GM20000 (cell line): ENCODE results near the gene APOBEC3H.

ENCODE experiments used
- DNase-seq: peaks from one replicate; pipeline ENCODE4 v3.0.0; 2012; ENCODE audit warnings: low spot score
- TF ChIP-seq, protein P1 (sequence below): IDR thresholded peaks from 2 replicates; pipeline ENCODE4 v1.5.1; 2012; ENCODE audit warnings: mild to moderate bottlenecking, control low read depth; ENCODE audit errors: extremely low read depth, missing control alignments

APOBEC3H gene

DNA sequence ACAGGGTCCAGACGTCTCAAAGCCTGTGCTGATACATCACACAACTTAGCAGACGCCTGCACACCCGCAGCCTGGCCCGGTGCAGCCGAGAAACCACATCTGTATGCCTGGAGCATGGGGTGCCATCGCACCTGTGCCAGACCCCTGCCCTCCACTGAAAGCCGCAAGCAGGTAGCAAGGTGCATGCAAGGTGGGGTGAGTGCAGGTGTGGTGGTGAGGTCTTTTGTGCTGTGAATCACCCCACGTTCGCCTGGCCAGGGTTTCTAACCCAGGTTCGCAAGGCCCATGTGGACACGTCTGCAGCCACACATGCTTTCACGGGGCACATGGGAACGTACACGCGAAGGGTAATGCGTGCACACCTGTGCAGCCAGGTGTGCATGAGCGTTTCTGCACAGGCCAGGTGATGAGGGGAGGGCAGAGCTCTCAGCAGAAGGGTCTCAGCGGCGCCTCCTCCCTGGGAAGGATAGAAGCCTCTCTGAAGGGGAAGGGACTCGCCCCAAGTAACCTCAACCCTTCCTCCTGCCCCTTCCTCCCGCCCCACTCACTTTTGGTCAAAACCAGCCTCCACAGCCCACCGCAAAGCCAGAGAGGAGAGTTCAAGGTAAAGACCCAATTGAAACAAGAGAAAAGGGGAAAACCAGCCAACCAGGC lies 36.0 kb downstream of the APOBEC3H start:
- DNase-seq, result no peak
- TF ChIP-seq, protein P1, sequence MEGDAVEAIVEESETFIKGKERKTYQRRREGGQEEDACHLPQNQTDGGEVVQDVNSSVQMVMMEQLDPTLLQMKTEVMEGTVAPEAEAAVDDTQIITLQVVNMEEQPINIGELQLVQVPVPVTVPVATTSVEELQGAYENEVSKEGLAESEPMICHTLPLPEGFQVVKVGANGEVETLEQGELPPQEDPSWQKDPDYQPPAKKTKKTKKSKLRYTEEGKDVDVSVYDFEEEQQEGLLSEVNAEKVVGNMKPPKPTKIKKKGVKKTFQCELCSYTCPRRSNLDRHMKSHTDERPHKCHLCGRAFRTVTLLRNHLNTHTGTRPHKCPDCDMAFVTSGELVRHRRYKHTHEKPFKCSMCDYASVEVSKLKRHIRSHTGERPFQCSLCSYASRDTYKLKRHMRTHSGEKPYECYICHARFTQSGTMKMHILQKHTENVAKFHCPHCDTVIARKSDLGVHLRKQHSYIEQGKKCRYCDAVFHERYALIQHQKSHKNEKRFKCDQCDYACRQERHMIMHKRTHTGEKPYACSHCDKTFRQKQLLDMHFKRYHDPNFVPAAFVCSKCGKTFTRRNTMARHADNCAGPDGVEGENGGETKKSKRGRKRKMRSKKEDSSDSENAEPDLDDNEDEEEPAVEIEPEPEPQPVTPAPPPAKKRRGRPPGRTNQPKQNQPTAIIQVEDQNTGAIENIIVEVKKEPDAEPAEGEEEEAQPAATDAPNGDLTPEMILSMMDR, result no peak

DNA sequence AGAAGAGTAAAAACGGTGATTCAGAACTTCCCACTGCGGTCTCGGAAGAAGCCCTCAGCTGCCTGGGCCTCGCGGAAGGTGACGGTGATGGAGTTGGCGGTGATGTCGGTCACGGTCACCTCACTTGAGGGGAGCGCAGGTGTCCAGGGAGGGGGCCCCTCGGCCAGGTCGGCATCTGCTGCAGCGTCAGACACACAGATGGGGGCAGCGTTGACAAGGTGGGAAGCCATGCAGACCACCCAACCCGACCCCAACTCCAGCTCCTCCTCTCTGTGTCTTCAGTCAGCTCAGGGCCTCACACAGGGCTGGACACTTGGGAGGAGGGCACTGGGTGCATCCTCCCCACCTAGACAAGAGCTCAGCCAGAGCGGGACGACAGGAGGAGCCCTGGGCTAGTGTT lies 36.8 kb downstream of the APOBEC3H start:
- DNase-seq, result no peak

DNA sequence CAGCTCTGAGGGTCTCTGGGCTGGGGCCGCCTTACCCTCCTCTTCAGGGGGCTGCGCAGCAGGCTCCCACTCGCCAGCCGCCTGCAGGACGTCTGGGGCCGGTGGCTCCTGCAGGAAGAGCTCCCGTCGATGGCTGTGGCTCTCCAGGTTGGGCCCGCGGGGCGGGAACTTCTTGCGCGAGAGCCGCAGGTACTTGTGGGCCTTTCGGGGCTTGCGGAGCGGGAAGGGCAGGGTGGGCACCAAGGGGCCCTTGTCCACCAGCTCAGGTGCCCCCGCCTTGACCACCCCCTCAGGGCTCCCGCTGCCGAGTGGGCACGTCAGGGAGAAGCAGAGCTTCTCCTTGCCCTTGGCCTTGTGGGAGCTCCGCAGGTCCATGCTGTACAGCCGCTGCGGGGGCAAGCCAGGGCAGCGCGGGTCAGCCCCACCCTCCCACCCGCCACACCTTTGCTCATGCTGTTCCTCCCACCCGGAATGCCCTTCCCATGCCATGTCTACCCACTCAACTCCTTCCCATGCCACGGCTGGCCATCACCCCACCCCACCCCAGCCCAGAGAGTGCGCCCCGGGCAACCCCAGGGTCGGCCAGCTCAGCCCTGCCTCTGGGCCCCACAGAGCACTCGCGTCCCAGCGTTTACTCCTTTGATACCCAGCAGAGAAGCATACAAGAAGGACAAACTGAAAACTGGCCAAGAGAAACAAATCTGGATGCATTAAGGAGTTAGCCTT lies 37.5 kb downstream of the APOBEC3H start:
- DNase-seq, result no peak

More for the DNA sequence above, 36.8 kb downstream of the APOBEC3H start:
- TF ChIP-seq, protein P1, result no peak

DNA sequence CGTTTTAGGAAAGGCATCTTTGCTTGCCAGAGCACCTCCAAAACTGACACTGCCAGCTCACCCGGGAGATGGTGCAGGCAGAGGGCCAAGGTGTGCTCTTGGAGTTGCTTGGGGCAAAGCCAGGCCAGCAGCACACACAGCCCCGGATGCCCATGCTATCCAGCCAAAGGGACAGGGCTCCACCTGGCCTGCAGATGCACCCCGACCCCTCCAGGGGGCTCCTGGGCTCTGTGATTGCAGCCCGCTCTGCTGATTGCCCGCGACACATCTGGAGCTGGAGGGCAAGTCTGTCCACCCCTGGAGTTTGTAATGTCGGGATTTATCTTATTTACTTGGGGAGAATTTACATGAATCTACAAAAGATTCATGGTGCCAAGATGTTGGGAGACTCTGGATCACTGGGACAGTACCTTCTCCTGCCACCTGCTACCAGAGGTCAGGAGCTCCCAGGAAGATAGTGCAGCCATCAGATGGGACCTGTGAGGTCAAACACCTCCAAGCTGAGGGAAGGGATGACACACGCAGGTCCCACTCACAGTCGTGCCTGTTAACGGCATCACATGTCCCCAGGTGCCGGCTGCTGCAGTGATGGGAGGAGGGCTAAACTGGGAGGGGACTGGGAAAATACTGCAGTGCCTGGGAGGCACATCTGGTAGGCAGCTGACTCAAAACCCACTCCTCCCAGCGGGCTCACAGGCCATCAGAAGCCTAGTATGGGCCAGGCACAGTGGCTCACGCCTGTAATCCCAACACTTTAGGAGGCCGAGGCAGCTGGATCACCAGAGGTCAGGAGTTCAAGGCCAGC lies 38.2 kb downstream of the APOBEC3H start:
- TF ChIP-seq, protein P1, result peak; percentile 65
- peak; percentile 76 for DNase-seq

More for the DNA sequence above, 37.5 kb downstream of the APOBEC3H start:
- TF ChIP-seq, protein P1, result no peak

DNA sequence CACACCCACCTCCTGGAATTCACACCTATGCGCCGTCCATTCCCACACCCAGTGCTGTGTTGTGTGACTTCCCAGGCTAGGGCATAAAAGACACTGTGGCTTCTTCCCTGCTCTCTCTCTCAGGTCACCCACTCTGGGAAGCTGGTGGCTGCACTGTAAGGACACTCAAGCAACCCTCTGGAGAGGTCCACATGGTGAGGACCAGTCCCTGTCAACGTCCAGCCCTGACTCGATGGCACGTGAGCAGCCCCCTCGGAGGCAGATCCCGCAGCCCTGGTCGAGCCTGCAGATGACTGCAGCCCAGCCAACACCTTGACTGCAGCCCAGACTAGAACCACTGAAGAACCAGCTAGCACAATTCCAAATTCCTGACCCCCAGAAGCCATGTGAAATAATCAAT lies 39.3 kb downstream of the APOBEC3H start:
- TF ChIP-seq, protein P1, result no peak
- DNase-seq, result no peak

DNA sequence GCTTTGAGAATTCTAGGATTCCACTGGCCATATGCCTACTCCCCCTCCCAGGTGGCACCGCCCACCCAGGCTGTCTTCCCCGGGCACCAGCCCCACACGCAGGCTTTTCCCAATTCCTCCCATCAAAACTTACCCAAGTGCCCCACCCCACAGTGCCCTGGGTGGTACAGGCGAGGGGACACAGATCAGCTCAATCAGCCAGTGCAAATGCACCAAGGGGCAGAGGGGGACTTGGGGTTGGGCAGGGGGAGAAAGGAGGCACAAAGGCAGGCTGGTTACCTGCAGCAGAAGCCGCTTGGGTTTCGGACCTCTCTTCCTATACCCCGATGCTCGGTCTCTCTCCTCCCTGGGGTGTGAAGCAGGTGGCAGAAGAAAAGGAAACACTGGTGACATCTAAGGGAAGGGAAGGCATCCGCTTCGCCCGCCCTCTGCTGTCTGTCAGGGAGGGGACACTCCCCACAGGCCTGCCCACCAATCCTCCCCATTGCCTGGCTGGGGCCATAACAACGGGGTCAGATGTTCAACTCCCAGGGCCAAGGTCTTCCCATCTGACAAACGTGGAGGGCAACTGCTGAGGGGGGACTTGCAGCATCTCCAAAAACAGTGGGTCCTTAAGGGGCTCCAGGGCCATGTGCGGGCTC lies 41.4 kb downstream of the APOBEC3H start:
- no peak for DNase-seq
- TF ChIP-seq, protein P1, result no peak
